Stimulated activated CD4-positive, alpha-beta T cell treated with anti-CD3 and anti-CD28 coated beads, Interleukin-12 subunit alpha, Interleukin-12 subunit beta, amount 100 ng/mL, for 4 hours (primary cell): ENCODE data around the gene ATP5F1C.
"Not testable (repeated sequence)": the region's sequence is repeated elsewhere in the genome, so short reads cannot be mapped to it uniquely, and the experiment has no call there.

ENCODE experiments used
- DNase-seq: peaks from one replicate; pipeline ENCODE4 v3.0.0-alpha.2; 2020

ATP5F1C gene

DNA sequence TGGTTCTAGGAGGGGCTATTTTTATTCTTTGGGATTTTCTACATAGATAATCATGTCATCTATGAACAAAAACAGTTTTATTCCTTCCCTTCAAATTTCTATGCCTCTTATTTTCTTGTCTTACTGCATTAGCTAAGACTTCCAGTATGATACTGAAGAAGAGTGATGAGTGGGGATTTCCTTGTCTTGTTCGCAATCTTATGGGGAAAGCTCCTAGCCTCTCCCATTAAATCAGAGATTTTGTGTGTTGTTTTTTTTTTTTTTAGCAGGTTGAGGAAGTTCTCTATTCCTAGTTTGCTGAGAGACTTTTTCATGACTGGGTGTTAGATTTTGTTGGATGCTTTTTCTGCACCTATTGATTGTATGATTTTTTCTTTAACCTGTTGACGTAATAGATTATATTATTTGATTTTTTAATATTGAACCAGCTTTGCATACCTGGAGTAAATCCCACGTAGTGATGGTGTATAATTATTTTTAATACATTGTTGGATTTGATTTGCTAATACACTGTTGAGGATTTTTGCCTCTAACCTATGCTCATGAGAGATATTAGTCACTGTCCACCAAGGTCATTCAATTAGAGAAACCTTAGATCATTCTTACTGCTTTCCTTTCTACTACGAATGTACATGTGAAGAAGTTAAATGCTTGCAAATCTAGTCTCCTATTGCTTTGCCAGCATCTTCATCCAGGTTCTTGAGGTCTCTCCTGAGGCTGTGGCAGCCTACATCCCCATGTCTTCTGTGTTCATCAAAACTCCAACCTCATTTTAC, 6.5 kb downstream of the ATP5F1C start:
- no peak for DNase-seq

DNA sequence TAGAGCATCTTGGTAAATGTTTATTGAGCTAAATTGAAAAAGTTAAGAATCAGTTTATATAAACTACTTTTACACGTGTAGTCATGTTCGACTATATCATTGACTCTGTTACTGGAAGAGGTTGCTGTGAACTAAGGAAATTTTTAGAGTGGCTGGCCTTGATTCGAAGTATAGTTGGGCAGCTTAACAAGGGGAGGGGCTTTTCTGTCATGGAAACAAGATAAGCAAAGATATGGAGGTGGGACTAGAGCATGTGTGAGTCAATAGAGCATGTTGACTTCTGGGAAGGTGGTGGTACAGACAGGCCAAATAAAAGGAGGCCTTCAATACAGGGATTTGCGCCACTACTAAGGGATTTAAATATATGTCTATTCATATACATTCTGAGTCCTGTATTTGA, 7.6 kb downstream of the ATP5F1C start:
- no peak for DNase-seq

DNA sequence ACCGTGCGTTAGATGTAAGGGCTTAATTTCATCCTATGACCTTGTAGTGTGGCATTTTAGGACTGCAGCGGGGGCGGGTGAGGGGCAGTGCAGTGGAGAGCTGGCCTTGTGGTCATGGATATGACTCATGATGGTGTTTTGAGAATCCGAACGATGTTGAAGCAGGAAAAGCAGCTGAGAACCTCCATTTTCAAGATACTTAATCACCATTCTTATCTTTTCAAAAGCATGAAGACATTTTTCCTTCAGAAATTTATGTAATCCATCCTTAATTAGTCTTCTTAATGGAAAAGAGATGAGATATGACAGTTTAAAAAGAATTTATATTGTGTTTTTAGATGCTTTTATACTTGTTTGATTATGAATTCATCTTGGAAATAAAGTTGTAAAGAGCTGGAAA, 9.6 kb downstream of the ATP5F1C start:
- no peak for DNase-seq

DNA sequence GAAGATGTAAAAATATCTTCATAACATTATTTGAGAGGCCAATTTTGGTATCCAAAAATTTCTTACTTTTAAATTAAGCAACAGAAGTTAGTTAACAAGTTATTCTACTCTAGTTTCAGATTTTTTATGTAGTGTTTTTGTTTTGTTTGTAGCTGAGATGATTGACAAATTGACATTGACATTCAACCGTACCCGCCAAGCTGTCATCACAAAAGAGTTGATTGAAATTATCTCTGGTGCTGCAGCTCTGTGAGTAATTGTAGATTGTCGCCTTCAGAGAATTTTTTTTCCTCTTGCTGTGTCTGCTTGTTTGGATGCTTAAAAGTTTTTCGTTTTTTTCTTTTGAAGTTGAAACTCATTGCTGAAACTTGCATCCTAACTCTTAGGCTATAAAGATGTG, 14.6 kb downstream of the ATP5F1C start:
- no peak for DNase-seq

DNA sequence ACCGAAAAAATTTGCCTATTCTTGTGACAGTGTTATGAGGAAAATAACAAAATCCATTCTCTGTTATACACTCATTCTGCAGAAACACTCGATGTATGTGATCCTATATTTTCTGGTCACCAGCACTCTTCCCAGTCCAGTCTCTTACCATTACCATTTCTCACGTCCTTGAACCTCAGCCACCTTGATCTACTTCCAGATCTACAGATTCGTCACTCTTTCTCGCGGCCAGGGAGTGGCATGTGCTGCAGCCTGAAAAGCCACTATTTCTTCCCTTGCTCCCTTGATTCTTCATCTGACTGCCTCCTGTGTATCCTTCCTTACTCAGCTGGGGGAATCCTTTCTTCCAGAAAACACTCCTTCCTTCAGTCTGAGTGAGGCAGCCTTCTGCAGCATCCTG, 16.2 kb downstream of the ATP5F1C start:
- no peak for DNase-seq

DNA sequence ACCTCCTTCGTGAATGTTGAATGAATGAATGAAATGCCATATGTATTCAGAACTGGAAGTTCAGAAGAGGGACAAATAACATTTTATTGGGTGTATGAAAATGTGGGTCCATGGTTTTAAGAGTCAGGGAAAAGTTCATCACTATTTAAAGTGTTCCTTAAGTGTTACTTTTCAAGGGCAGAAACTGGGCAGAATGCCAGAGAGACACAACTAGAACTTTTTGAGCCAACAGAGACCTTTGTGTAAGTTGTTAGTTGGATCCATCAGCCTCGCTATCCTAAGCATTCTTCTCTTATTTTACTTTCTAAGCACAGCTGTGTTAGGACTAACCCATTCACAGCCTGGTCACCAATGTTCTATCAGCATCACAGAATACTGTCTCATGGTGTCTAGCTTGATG, 16.8 kb downstream of the ATP5F1C start:
- DNase-seq, result no peak

DNA sequence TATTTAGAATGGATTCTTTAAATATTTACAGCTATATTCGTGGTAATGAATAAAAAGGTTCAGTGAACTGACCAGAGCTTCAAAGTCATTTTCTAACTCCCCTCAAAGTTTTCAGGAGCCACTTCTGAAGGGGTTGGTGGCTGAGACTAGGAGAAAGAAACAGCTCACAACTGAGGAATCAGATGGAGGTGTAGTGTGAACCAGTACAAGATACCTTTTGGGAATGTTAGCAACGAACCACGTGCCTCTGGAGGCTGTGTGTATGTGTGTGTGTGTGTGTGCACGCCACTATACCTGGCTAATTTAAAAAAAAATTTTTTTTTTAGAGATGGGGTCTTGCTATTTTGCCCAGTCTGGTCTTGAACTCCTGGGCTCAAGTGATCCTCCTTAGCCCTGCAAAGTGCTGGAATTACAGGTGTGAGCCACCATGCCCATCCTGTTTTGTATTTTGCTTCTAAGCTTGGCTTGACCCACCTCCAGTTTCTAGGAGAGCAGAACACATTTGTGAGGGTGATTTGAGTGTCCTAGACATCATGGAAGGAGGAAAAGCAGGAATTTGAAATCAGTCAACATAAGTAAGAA, 20.8 kb downstream of the ATP5F1C start:
- no peak for DNase-seq

DNA sequence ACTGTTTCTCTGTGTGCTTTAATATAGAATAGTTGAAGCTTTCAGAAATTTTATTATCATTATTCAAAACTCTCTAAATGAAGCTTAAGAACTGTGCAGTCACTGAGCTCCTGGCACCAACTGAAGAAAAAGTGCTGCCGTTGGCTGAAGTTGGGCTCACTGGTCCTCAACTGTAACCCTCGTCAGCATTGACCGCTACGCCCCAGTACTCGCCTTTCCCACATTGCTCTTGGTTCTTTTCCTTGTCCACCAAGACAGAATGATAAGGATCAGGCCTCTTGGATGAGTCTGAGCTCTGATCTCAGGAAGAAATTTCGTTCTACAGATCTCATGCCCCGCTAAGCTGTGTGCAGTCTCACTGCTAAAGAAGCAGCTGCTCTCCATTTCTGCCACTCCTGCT, 22.5 kb downstream of the ATP5F1C start:
- DNase-seq, result no peak

DNA sequence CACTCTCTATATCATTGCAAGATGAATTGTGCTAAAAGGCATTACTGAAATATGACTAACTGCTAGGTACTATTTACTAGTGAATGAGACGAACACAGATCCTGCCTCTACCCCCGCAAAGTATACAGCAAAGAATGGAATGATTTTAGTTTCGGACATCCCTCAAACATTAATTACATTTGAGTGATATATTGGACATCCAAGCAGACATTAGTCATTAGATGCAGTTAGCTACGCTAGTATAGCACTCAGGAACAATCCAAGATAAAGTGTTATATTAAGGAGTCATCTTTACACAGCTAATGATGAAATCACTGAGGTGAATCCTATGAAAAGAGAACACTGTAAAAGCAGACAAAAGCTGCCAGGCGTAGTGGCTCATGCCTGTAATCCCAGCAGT, 23.0 kb downstream of the ATP5F1C start:
- no peak for DNase-seq

DNA sequence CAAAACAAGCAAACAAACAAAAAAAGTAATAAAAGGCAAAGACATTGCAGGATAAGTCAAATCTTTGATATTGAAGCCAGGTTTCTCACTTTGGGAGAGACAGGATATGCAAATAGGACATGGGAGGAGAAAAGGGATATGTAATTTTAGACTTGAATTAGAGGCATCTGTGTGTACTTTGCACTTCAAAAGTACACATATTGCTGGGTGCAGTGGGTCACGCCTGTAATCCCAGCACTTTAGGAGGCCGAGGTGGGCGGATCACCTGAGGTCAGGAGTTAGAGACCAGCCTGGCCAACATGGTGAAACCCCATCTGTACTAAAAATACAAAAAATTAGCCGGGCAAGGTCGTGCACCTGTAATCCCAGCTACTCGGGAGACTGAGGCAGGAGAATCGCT, 23.8 kb downstream of the ATP5F1C start:
- DNase-seq, result not testable (repeated sequence)

DNA sequence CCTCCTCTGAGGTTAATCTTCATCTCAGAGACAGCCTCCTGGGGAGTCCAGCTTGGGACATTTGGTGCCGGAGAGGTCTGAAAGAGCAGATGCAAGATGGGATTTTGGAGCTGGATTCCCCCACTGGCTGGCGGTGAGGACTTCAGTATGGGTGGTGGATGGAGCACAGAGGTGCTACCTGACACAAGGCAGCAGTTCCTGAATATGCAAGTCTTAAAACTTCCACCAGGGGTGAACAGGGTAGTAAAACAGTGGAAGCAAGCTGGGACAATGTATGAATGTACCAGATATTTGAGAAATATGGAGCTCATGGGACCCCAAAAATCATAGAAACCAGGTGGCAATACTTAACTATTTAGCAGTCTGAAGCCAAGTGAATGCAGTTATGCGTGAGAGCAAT, 25.5 kb downstream of the ATP5F1C start:
- no peak for DNase-seq

DNA sequence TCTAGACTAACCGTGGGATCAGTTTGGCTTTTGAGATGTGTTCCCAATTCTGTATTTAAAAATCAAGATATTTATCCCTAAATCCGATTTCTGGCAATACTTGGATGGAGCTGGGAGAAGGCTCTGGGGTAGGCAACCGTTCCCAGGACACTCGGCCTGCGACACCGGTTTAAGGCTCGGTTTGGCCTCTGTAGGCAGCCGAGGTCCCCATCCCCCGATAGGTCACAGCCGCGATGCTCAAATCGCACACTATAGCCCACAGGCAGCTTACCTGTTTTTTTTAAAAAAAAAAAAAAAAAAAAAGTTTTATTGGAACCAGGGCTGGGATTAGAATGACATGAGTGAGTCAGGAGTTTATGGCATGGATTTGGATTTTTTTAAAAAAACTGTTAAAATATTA, 29.6 kb downstream of the ATP5F1C start:
- DNase-seq, result no peak

DNA sequence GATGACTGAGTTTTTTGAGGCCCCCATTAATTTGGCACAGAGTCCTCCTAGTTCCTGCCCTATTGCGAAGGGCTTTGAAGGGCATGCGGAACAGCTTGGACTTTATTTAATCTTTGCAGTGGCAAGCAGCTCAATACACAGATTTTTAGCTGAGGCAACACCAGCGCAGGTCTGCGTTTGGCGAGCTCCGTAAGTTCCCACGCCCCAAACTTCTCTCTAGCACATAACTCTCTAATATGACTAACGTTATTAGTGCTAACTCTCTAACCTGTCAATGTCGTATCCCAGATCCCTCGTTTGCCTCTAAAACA, 30.0 kb downstream of the ATP5F1C start:
- no peak for DNase-seq

DNA sequence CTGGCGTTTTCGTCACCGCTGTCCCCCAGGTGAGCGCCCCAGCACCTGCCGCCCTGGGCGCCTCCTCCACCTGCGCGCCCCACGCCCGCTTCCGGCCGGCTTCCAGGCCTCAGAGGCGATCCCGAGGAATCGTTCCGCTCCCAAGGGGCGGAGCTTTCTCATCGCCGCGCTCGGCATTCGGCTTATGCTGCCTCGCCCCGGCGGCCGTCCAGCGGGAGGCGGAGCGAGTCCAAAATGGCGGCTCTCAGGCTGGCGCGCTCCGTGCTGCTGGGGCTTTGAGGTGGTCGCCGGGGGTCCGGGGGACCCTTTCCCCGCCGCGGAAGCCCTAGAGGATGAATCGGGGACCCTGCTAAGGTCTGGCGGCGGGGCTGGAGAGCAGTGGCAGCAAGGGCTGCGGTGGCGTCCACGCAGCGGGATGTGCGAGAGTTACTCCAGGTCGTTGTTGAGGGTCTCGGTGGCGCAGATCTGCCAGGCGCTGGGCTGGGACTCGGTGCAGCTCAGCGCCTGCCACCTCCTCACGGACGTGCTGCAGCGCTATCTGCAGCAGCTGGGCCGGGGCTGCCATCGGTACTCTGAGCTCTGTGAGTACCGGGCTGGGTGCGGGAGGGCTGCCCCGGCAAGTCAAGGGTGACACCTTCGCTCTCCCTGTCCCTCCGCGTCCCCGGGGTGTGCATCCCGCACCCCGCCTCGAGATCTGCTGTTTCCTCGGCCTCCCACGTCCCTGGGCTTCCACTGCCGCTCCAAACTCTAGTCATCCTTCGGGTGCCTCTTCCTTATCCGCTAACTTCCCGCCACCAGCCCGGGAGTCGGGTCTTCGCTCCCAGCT, 30.5 kb downstream of the ATP5F1C start, which contains the start of gene TAF3:
TAF3 (plus strand) TSS at position 211 of the 826 bp plus-strand sequence; CDS start at position 416, 205 bp downstream.
- DNase-seq, result peak; percentile 92

DNA sequence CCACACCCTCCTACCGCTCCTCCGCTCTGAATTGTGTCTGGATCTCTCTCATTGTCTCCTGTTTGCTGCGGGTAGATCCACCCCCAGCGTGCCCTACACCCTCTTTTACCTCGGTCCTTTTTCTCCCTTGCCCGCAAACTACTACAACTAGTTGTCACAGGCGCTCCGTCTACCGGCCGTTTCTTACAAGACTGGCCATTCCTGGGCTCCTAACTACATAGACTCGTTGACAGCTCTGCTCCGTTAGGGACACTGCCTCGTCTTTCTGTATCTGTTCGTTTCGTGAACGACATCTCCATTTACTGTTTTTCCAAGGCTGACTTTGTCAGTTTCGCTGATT, 31.1 kb downstream of the ATP5F1C start:
- peak; percentile 1 for DNase-seq

DNA sequence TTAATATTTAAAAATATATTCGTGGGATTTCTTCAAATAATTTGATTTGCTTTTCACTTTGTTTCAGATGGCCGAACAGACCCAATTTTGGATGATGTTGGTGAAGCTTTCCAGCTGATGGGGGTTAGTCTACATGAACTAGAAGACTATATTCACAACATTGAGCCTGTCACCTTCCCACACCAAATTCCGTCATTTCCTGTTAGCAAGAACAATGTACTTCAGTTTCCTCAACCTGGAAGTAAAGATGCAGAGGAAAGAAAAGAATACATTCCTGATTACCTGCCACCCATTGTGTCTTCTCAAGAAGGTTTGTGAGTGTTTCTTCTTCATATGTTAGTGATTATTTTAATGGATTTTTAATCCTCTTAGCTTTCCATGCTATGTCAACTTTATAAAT, 36.3 kb downstream of the ATP5F1C start:
- DNase-seq, result no peak

DNA sequence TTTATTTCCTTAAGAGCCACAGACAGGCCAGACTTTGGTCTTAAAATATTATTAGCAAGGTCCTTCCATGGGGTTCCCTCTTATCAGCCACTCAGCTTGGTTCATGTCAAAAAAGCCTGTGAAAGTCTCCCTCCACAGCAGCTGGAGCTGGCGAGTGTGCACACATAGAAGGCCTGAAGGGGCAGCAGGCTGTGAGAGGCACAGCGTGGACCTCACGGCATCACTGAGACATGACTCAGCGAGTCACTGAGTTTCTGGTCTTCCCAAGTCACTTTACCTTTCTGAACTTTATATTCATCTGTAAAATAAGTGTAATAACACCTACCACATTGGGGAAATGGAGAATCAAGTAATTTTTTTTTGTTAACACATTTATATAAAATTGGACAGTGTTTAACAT, 39.0 kb downstream of the ATP5F1C start:
- DNase-seq, result no peak

DNA sequence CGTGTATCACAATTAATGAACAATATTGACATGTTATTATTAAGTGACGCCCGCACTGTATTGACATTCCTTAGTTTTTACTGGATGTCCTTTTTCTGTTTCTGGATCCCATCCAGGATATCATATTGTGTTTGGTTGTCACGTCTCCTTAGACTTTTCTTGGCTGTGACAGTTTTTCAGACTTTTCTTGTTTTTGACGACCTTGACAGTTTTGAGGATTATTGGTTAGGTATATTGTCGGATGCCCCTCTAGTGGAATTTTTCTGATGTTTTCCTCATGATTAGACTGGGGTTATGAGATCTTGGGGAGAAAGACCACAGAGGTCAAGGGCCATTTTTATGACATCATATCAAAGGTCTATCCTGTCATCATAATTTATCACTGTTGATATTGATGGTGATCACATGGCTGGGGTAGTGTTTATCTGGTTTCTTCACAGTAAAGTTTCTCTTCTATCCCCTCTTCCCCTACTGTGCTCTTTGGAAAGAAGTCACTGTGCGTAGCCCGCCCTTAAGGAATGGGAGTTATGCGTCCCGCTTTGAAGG, 41.4 kb downstream of the ATP5F1C start:
- DNase-seq, result no peak

DNA sequence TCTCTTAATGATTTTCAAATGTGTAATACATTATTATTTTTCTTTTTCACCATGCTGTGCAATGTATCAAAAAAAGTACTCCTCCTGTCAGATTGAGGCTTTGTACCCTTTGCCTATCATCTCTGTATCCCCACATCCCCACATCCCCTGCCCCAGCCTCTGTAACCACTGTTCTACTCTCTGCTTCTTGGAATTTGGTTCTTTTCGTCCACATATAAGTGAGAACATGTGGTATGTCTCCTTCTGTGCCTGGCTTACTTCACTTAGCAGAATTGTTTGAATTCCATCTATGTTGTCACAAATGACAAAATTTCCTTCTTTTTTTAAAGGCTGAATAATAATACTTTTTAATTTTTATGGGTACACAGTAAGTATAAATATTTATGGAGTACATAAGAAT, 44.1 kb downstream of the ATP5F1C start:
- DNase-seq, result no peak

DNA sequence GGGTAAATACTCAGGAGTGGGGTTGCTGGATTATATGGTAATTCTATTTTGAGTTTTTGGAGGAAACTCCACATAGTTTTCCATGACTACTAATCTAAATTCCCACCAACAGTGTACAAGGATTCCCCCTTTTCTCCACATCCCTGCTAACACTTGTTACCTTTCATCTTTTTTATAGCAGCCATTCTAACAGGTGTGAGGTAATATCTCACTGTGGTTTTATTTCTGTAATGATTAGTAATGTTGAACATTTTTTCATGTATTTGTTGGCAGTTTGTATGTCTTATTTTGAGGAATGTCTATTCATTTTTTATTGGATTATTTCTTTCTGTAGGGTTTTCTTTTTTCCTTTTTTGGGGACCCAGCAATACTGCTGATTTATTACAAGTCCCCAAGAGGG, 45.2 kb downstream of the ATP5F1C start:
- no peak for DNase-seq

DNA sequence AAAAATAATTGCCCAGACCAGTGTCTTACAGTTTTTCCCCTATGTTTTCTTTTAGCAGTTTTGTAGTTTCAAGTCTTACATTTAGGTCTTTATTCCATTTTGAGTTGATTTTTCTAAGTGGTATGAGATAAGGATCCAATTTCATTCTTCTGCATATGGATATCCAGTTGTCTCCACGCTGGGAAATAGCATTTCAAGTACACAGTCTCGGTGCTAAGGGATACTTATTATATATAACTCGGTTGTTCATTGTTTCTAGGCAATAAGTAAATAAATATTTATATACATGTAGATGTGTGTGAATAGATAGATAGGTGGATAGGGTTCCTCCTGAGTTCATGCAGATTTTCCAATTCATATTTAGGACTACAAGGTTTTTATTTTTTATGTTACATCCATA, 46.3 kb downstream of the ATP5F1C start:
- DNase-seq, result no peak

DNA sequence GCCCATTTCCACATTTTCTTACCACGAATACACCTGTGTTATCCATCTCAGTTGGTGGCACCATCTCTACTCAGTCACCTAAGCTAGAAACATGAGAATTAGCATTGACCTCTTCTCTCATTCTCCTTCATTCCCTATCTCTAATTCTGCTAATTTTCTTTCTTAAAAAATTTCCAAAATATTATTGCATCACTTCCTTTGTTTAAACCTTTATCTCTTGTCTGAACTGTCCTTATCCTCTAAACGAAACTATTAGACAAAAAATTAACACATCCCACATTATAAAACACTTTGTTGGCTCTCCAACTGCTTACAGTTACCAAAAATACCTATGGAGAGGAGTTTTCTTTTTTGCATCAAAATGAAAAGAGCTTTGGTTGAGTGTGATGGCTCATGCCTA, 48.6 kb downstream of the ATP5F1C start:
- DNase-seq, result no peak

DNA sequence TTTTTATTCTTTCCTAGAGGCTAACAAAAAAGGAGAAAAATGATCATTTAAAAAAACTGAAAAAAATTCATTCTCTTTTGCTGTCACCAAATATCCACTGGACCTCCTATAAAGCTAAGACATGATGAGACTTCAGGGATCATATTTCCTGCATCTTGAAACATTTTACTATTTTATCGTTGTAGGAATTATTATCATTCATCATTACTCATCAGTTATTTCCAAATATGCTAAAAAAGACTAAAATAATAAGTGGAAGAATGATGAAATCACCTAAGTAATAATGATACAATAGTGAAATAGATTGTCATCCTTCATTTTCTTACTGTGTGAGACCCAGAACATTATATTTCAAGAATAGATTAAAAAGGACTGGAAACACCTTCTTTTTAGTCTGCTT, 58.6 kb downstream of the ATP5F1C start:
- no peak for DNase-seq

DNA sequence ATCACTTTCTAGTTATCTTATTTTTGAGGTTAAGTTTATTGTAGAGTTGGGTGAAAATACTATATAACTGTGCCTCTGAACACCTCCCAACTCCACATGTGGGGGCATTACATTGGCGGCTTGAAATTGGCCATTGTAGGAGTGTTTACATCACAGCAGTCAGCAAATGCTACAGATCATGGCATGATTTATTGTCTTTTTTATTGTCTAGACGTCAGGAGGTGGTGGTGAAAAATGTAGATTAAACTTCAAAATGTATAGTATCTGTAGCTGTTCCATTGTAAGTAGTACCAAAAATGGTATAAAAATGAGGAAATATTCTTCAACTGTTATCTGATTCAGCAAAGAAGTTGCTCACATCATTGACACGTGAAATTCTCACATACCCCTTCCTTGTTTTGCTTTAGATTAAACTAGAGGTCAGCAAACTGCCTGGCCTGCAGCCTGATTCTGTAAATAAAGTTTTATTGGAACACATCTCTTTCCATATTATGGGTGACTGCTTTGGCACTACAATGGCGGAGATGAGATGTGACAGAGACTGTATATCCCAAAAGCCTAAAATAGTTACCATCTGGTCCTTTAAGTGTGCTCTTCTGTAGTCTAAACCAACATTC, 65.4 kb downstream of the ATP5F1C start:
- no peak for DNase-seq
